HEK293T (cell line): ENCODE data around the gene STRADB.
"Not testable (repeated sequence)": the region's sequence is repeated elsewhere in the genome, so short reads cannot be mapped to it uniquely, and the experiment has no call there.

Experiments used
- CTCF ChIA-PET: fragments of 350-600 bp; formaldehyde crosslinking; extraction: SDS; loops from one replicate; lab custom pipeline; 2021; ENCODE audit warnings: antibody characterized with exemption, inconsistent platforms; lab: Yijun Ruan, JAX
- POLR2A ChIA-PET: fragments of 350-600 bp; formaldehyde crosslinking; extraction: SDS; loops from one replicate; lab custom pipeline; 2020; ENCODE audit warnings: antibody characterized with exemption, inconsistent platforms; lab: Yijun Ruan, JAX
- DNase-seq: peaks from one replicate; pipeline ENCODE4 v3.0.0; 2012; ENCODE audit warnings: mixed read lengths; ENCODE audit errors: extremely low spot score
- ARNT ChIP-seq: fragments of 450-650 bp; IDR thresholded peaks from 2 replicates; pipeline ENCODE4 v1.6.1; 2017; ENCODE audit warnings: mild to moderate bottlenecking
- BHLHE40 ChIP-seq: fragments of 450-650 bp; IDR thresholded peaks from 2 replicates; pipeline ENCODE4 v1.6.1; 2016; ENCODE audit warnings: mild to moderate bottlenecking, moderate library complexity, borderline replicate concordance
- CTBP1 ChIP-seq: fragments of 450-650 bp; IDR thresholded peaks from 2 replicates; pipeline ENCODE4 v1.6.1; 2016; ENCODE audit warnings: borderline replicate concordance
- ELF4 ChIP-seq: fragments of 450-650 bp; IDR thresholded peaks from 2 replicates; pipeline ENCODE4 v1.6.1; 2017; ENCODE audit warnings: antibody characterized with exemption
- FOXA1 ChIP-seq: fragments of 450-650 bp; IDR thresholded peaks from 2 replicates; pipeline ENCODE4 v1.6.1; 2016; ENCODE audit warnings: mild to moderate bottlenecking
- FOXK2 ChIP-seq: fragments of 450-650 bp; IDR thresholded peaks from 2 replicates; pipeline ENCODE4 v1.6.1; 2016; ENCODE audit warnings: mild to moderate bottlenecking
- FOXM1 ChIP-seq: fragments of 450-650 bp; IDR thresholded peaks from 2 replicates; pipeline ENCODE4 v1.6.1; 2017; ENCODE audit warnings: mild to moderate bottlenecking, borderline replicate concordance
- HDGF ChIP-seq: fragments of 450-650 bp; IDR thresholded peaks from 2 replicates; pipeline ENCODE4 v1.6.1; 2017; ENCODE audit warnings: antibody characterized with exemption, borderline replicate concordance
- L3MBTL2 ChIP-seq: fragments of 450-650 bp; conservative IDR thresholded peaks from 2 replicates; pipeline ENCODE4 v1.6.1; 2016; ENCODE audit warnings: mild to moderate bottlenecking
- LEF1 ChIP-seq: fragments of 450-650 bp; IDR thresholded peaks from 2 replicates; pipeline ENCODE4 v1.6.1; 2017; ENCODE audit warnings: mild to moderate bottlenecking, borderline replicate concordance
- NFRKB ChIP-seq: fragments of 450-650 bp; IDR thresholded peaks from 2 replicates; pipeline ENCODE4 v1.6.1; 2016; ENCODE audit warnings: mild to moderate bottlenecking, moderate library complexity
- PKNOX1 ChIP-seq: fragments of 450-650 bp; IDR thresholded peaks from 2 replicates; pipeline ENCODE4 v1.6.1; 2016
- SP1 ChIP-seq: fragments of 450-650 bp; IDR thresholded peaks from 2 replicates; pipeline ENCODE4 v1.6.1; 2017
- SUZ12 ChIP-seq: fragments of 450-650 bp; IDR thresholded peaks from 2 replicates; pipeline ENCODE4 v1.6.1; 2016; ENCODE audit warnings: mild to moderate bottlenecking
- TARDBP ChIP-seq: fragments of 450-650 bp; IDR thresholded peaks from 2 replicates; pipeline ENCODE4 v1.6.1; 2016
- ZNF384 ChIP-seq: fragments of 450-650 bp; IDR thresholded peaks from 2 replicates; pipeline ENCODE4 v1.6.1; 2016

STRADB gene

GRCh38 chr2:201470821-201471731 is 19.5 kb downstream of the STRADB start:
- TF ChIP-seq PKNOX1 (no peak), ELF4 (no peak), BHLHE40 (no peak), FOXK2 (no peak), CTBP1 (no peak), SUZ12 (no peak), SP1 (no peak), L3MBTL2 (no peak), TARDBP (no peak)
- ChIA-PET POLR2A (no interaction called here), CTCF (no interaction called here)
- DNase-seq: no peak

GRCh38 chr2:201471732-201472393 is 20.3 kb downstream of the STRADB start:
- TF ChIP-seq BHLHE40 (no peak), ELF4 (no peak), ZNF384 (no peak), LEF1 (no peak), PKNOX1 (no peak), CTBP1 (no peak), L3MBTL2 (no peak), SUZ12 (no peak), ARNT (no peak), FOXM1 (no peak), NFRKB (no peak)
- ChIA-PET POLR2A (no interaction called here), CTCF (no interaction called here)
- DNase-seq: no peak

- DNase-seq: no peak
- CTCF ChIA-PET: no interaction called here
- TF ChIP-seq ZNF384 (no peak), FOXM1 (no peak), LEF1 (no peak), CTBP1 (no peak), ELF4 (no peak), SP1 (no peak), TARDBP (no peak), NFRKB (no peak), SUZ12 (no peak)
- POLR2A ChIA-PET: no interaction called here
These were observed 20.9 kb downstream of the STRADB start for GRCh38 chr2:201472411-201472810.

- DNase-seq: no peak
- TF ChIP-seq HDGF (no peak), ELF4 (no peak), TARDBP (no peak), CTBP1 (no peak), FOXK2 (no peak), SP1 (no peak), PKNOX1 (no peak), ARNT (no peak), ZNF384 (no peak), FOXA1 (no peak), FOXM1 (no peak), BHLHE40 (no peak), SUZ12 (no peak)
- POLR2A ChIA-PET: no interaction called here
- CTCF ChIA-PET: no interaction called here
These were observed 31.0 kb downstream of the STRADB start for GRCh38 chr2:201482543-201482942.

GRCh38 chr2:201483342-201483741 is 31.8 kb downstream of the STRADB start:
- TF ChIP-seq CTBP1 (no peak), SUZ12 (no peak), ELF4 (no peak), FOXK2 (no peak), HDGF (no peak), LEF1 (no peak), L3MBTL2 (no peak), ZNF384 (no peak), NFRKB (no peak)
- POLR2A ChIA-PET: no interaction called here
- CTCF ChIA-PET: no interaction called here
- no peak for DNase-seq

- DNase-seq, CTCF ChIA-PET, POLR2A ChIA-PET: not testable (repeated sequence)
These were observed 32.2 kb downstream of the STRADB start for GRCh38 chr2:201483758-201484157.
